HG03060 (cell line): ENCODE results near the gene SMIM14.
A peak's percentile ranks its signal among the peaks of the same experiment; 100 is the strongest.
"Not testable (repeated sequence)": the region's sequence is repeated elsewhere in the genome, so short reads cannot be mapped to it uniquely, and the experiment has no call there.

Experiments
- ATAC-seq: cut with Tn5 transposase; IDR thresholded peaks from one replicate; pipeline ENCODE4 v1.9.1; 2021; ENCODE audit warnings: low read depth, moderate number of reproducible peaks; ENCODE audit not compliant: unreplicated experiment

The SMIM14 gene

GRCh38 chr4:39638354-39639239, at the start of gene SMIM14:
TSS of gene SMIM14 (minus strand) at chr4:39638865. CDS start at chr4:39605145, 33,720 bp downstream.
- ATAC-seq, result peak; percentile 43

GRCh38 chr4:39687014-39687413, 48.3 kb upstream of the SMIM14 start:
- ATAC-seq, result no peak

GRCh38 chr4:39685990-39686389, 47.3 kb upstream of the SMIM14 start:
- ATAC-seq, result no peak

GRCh38 chr4:39682138-39682537, 43.5 kb upstream of the SMIM14 start:
- ATAC-seq, result peak; percentile 92

- ATAC-seq, result not testable (repeated sequence)
Measured at GRCh38 chr4:39681003-39681402, 42.3 kb upstream of the SMIM14 start.

- ATAC-seq, result not testable (repeated sequence)
Measured at GRCh38 chr4:39675681-39676080, 37.0 kb upstream of the SMIM14 start.

- not testable (repeated sequence) for ATAC-seq
Measured at GRCh38 chr4:39670296-39670695, 31.6 kb upstream of the SMIM14 start.

GRCh38 chr4:39668887-39669286, 30.2 kb upstream of the SMIM14 start:
- no peak for ATAC-seq

- no peak for ATAC-seq
Measured at GRCh38 chr4:39667706-39668105, 29.0 kb upstream of the SMIM14 start.

- ATAC-seq, result no peak
Measured at GRCh38 chr4:39664828-39665731, 26.4 kb upstream of the SMIM14 start.

GRCh38 chr4:39662683-39663082, 24.0 kb upstream of the SMIM14 start:
- no peak for ATAC-seq

GRCh38 chr4:39660757-39661156, 22.1 kb upstream of the SMIM14 start:
- ATAC-seq, result no peak

GRCh38 chr4:39660045-39660444, 21.4 kb upstream of the SMIM14 start:
- no peak for ATAC-seq

GRCh38 chr4:39658756-39659155, 20.1 kb upstream of the SMIM14 start:
- no peak for ATAC-seq

GRCh38 chr4:39657465-39657864, 18.8 kb upstream of the SMIM14 start:
- peak; percentile 45 for ATAC-seq

- not testable (repeated sequence) for ATAC-seq
Measured at GRCh38 chr4:39656638-39657037, 18.0 kb upstream of the SMIM14 start.

GRCh38 chr4:39655876-39656275, 17.2 kb upstream of the SMIM14 start:
- no peak for ATAC-seq

GRCh38 chr4:39655211-39655610, 16.5 kb upstream of the SMIM14 start:
- ATAC-seq, result no peak

- ATAC-seq, result not testable (repeated sequence)
Measured at GRCh38 chr4:39651586-39651985, 12.9 kb upstream of the SMIM14 start.

GRCh38 chr4:39649639-39650265, 11.1 kb upstream of the SMIM14 start:
- no peak for ATAC-seq
